Measurements from ENCODE around the gene GRXCR2.

- TF ChIP-seq GATA3 (IDR thresholded peaks at IDR 0.05; ENCODE audit: low read depth, low read length) (no peak), GATA2 (IDR thresholded peaks at IDR 0.05; ENCODE audit: low read depth, low read length) (no peak)
These were observed 48.4 kb upstream of the GRXCR2 start for GRCh38 chr5:145921211-145921610.
